ENCODE results near the gene SCARB2.
"Not testable (repeated sequence)": the region's sequence is repeated elsewhere in the genome, so short reads cannot be mapped to it uniquely, and the experiment has no call there.

SCARB2 gene, protein sequence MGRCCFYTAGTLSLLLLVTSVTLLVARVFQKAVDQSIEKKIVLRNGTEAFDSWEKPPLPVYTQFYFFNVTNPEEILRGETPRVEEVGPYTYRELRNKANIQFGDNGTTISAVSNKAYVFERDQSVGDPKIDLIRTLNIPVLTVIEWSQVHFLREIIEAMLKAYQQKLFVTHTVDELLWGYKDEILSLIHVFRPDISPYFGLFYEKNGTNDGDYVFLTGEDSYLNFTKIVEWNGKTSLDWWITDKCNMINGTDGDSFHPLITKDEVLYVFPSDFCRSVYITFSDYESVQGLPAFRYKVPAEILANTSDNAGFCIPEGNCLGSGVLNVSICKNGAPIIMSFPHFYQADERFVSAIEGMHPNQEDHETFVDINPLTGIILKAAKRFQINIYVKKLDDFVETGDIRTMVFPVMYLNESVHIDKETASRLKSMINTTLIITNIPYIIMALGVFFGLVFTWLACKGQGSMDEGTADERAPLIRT

DNA sequence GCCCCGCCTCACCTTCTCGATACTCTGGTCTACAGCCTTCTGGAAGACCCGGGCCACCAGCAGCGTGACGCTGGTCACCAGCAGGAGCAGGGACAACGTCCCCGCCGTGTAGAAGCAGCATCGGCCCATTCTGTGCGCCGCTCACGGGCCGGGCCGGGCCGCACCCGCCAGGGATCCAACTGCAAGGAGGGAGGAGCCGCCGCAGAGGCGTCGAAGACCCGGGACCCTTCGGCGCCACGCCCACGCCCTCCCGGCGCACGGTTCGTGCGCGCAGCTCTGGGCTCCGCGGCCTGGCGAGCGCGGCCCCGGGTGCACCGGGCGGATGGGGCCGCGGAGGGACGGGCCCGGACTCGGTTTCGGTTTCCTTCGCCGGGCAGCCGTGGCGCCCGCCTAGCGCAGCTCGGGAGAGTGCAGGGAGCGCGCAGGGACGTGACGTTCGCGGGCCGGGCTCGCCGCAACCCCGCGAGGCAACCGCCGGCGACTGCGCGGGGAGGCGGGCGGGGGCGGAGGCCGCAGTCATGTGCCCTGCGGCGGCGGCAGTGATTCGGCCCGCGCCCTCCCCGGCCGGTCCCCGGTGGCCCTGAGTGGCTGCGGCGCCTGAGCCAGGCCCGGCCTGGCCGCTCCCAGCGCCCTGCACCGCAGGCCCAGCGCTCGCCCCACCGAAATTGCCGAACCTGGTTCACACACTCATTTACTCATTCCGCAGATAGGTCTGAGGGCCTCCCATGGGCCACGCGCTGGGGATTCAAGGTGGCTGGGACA is at the start of gene SCARB2:
TSS of gene SCARB2 (minus strand) at position 410 of the 762 bp plus-strand sequence. CDS start at position 129, 281 bp downstream.
- Mint-ChIP-seq H3K9me3 (no peaks in the 10 kb centered on the region), H3K4me1 (ENCODE audit: low read depth) (peaks cover 46% of the 10 kb centered on the region), H3K27ac (peak within 1 kb of the TSS; percentile 83), H3K27me3 (no peaks in the 10 kb centered on the region), H3K36me3 (ENCODE audit: low read depth) (no peaks in the 10 kb centered on the region), H3K4me3 (peak within 1 kb of the TSS; percentile 75)
- DNase-seq = peak; percentile 80

DNA sequence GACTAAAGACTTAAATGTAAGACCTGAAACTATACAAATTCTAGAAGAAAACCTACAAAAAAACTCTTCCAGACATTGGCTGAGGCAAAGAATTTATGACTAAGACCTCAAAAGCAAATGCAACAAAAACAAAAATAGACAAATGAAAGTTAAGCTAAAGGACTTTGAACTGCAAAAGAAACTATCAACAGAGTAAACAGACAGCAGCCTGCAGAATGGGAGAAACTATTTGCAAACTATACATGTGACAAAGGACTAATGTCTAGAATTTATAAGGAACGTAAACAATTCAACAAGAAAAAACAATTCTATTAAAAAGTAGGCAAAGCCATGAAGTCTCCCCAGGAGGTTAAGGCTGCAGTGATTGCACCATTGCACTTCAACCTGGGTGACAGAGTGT is 46.9 kb upstream of the SCARB2 start:
- H3K27me3 Mint-ChIP-seq = peaks cover 13% of the 10 kb centered on the region
- no peak overlapping the region for H3K4me3 Mint-ChIP-seq
- no peaks in the 10 kb centered on the region for H3K36me3 Mint-ChIP-seq (ENCODE audit: low read depth)
- no peaks in the 10 kb centered on the region for H3K4me1 Mint-ChIP-seq (ENCODE audit: low read depth)
- no peaks in the 10 kb centered on the region for H3K9me3 Mint-ChIP-seq
- H3K27ac Mint-ChIP-seq = no peak overlapping the region
- DNase-seq = no peak

DNA sequence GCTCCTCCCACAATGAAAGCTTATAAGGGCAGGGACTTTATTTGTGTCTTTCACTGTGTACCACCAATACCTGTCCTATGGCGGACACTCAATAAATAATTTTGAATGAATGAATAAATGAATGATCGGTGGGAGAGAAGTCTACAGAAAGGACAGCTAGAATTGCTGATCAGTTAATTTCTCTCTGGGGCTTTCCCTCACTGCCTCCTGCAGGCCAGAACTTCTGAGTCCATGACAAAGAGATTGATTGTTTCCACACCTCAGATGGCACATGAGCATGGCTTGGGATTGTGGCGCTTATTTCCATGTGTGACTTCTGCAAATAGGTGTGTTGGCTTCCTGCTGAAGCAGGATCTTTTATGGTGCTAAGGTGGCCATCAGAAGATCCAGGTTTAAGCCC is 44.2 kb upstream of the SCARB2 start:
- Mint-ChIP-seq H3K27ac (no peak overlapping the region), H3K4me3 (no peak overlapping the region), H3K4me1 (ENCODE audit: low read depth) (no peaks in the 10 kb centered on the region), H3K9me3 (no peaks in the 10 kb centered on the region), H3K36me3 (ENCODE audit: low read depth) (no peaks in the 10 kb centered on the region), H3K27me3 (peaks cover 34% of the 10 kb centered on the region)
- no peak for DNase-seq

DNA sequence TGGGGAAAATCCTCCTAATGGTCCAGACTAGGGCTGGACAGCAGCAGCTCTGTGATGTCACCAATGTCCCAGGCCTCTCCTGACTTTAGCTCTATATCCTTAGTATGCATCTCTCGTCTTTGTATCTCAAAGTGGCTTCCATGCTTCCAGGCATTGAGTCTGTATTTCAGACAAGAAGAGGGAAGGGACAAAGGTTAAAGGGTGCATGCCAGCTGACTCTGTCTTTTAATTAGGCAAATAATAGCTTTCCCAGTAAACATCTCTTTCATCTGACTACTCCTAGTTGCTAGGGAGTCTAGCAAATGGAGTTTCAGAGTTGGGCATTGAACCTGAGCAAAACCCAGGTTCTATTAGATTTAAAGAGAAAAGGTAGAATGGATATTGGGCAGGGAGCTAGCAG is 43.3 kb upstream of the SCARB2 start:
- H3K4me3 Mint-ChIP-seq = no peak overlapping the region
- H3K4me1 Mint-ChIP-seq (ENCODE audit: low read depth) = no peaks in the 10 kb centered on the region
- H3K27me3 Mint-ChIP-seq = peaks cover 42% of the 10 kb centered on the region
- H3K9me3 Mint-ChIP-seq = no peaks in the 10 kb centered on the region
- H3K27ac Mint-ChIP-seq = no peak overlapping the region
- DNase-seq = no peak
- no peaks in the 10 kb centered on the region for H3K36me3 Mint-ChIP-seq (ENCODE audit: low read depth)

DNA sequence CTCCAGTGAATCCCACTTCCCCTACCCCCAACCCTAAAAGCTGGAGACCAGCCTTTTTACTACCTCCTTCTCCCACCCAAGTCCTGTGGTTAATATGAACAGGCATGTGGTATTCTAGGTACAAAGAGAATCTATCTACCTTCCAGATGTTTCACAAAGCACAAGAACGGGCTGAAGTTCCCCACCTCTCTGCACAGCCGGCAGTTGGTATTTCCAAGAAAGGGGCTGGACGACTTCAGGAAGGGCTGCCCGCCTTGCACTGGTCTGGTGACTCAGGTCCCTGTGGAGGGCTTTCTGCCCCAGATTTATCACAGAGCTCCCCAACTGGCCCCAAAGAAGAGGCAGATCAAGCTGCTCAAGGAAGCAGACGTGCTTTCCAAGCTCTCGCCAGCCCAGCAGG is 42.4 kb upstream of the SCARB2 start:
- no peak overlapping the region for H3K27ac Mint-ChIP-seq
- peaks cover 47% of the 10 kb centered on the region for H3K27me3 Mint-ChIP-seq
- H3K9me3 Mint-ChIP-seq = no peaks in the 10 kb centered on the region
- no peaks in the 10 kb centered on the region for H3K36me3 Mint-ChIP-seq (ENCODE audit: low read depth)
- no peak for DNase-seq
- H3K4me3 Mint-ChIP-seq = no peak overlapping the region
- H3K4me1 Mint-ChIP-seq (ENCODE audit: low read depth) = peaks cover 4% of the 10 kb centered on the region

DNA sequence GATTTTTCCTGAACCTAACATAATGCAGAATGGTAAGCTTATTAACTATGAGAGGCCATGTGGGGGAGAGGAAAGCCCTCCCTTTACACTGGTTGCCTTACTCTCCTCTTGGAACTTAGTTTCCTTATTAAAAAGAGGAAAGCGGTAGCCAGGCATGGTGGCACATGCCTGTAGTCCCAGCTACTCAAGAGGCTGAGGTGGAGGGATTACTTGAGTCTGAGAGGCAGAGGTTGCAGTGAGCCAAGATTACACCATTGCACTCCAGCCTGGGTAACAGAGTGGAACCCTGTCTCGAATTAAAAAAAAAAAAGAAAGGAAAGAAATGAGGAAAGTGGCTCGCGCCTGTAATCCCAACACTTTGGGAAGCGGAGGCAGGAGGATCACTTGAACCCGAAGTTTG is 39.9 kb upstream of the SCARB2 start:
- no peaks in the 10 kb centered on the region for H3K36me3 Mint-ChIP-seq (ENCODE audit: low read depth)
- no peaks in the 10 kb centered on the region for H3K9me3 Mint-ChIP-seq
- H3K27me3 Mint-ChIP-seq = peaks cover 63% of the 10 kb centered on the region
- no peak for DNase-seq
- no peak overlapping the region for H3K4me3 Mint-ChIP-seq
- no peak overlapping the region for H3K27ac Mint-ChIP-seq
- peaks cover 8% of the 10 kb centered on the region for H3K4me1 Mint-ChIP-seq (ENCODE audit: low read depth)

DNA sequence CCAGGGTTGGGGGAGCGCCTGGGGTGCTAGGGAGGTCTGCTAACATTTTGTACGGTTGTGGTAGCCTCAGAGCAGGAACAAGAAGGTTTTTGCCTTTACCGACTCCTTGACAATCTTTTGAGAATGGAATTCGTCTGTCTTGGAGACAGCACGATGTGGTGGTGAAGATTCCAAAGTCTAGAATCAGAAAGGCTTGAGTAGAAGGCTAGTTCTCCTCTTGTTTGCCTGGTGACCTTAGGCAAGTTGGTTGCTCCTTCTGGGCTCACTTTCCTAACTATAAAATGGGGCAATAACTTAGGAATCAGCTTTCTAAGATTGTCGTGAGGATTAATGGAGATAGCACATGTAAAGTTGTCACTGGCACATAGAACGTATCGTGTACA is 38.6 kb upstream of the SCARB2 start:
- Mint-ChIP-seq H3K36me3 (ENCODE audit: low read depth) (no peaks in the 10 kb centered on the region), H3K9me3 (no peaks in the 10 kb centered on the region), H3K4me3 (no peak overlapping the region), H3K27me3 (peaks cover 71% of the 10 kb centered on the region), H3K4me1 (ENCODE audit: low read depth) (peaks cover 8% of the 10 kb centered on the region), H3K27ac (no peak overlapping the region)
- DNase-seq = no peak

DNA sequence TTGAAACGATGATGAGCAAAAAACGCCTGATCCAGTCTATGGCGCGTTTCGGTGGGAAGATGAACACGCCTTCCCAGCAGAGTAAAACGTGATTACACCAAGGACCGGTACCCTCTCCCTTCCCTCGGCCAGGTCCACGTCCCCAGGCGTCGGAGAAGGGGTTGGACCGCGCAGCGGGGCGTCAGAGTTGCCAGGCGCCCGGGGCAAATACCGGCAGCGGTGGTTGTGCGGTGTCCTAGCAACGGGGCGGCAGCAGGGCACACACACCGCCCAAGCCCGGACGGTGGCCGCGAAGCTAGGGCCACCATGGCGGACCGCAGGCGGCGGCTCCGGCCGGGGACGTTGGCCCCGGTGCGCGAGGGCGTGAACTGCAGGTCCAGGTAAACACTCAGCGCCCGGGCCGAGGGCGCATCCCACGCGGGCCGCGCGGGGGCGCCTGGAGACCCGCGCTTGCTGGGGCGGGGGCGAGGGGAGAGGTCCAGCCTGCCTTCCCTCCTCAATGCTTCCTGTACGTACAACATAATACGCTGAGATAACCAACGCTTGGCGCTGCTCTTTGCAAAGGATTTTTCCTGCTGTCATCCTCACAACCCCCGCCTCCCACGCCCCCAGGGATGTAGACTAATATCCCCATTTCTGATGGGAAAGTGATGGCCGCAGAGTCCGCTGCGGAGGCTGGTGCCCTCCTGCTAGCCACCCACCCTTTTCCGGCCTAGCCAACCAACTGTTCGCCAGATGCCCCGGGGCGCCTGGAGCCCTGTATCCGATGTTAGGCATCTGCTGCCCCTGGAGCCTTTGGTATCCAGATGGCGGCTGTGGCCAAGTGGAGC is 38.0 kb upstream of the SCARB2 start, which contains the start of gene FAM47E:
TSS of gene FAM47E (plus strand) at position 281 of the 830 bp plus-strand sequence. CDS start at position 307, 26 bp downstream.
- Mint-ChIP-seq H3K4me1 (ENCODE audit: low read depth) (peaks cover 8% of the 10 kb centered on the region), H3K4me3 (peak within 1 kb of the TSS; percentile 72), H3K36me3 (ENCODE audit: low read depth) (no peaks in the 10 kb centered on the region), H3K27ac (no peak within 1 kb of the TSS), H3K9me3 (no peaks in the 10 kb centered on the region), H3K27me3 (peaks cover 73% of the 10 kb centered on the region)
- peak; percentile 53 for DNase-seq

DNA sequence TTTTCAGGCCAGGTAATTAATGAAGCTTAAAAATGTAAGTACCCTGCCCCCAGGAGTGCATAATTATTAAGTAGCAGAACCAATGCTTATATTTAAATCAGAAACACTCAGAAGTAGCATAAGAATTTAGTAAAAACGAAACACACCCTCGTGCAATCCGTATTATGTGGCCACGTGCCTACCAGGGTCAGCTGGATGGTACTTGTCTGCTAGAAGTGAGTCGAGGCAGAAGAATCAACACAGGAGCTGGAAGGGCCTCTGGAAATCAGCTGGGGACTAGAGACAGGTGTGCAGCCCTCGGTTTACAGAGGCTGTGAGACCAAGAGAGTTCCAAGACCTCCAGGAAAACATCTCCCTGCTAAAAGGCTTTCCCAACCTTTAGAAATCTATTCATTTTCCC is 37.3 kb upstream of the SCARB2 start:
- Mint-ChIP-seq H3K27ac (no peak overlapping the region), H3K4me1 (ENCODE audit: low read depth) (peaks cover 8% of the 10 kb centered on the region), H3K9me3 (no peaks in the 10 kb centered on the region), H3K36me3 (ENCODE audit: low read depth) (no peaks in the 10 kb centered on the region), H3K27me3 (peaks cover 70% of the 10 kb centered on the region), H3K4me3 (peak overlapping the region; percentile 72)
- DNase-seq = no peak

DNA sequence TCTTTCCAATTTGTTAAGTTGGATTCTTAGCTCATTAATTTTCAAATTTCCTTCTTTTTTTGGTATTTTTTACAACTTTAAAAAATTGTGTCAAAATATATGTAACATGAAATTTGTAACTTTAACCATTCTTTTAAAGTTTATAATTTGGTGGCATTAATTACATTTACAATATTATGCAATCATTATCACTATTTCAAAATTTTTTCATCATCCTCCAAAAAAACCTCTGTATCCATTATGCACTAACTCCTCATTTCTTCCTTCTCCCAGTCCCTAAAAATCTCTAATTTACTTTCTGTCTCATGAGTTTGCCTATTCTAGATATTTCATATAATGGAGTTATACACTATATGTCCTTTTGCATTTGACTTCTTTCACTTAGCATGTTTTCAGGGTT is 33.2 kb upstream of the SCARB2 start:
- no peak overlapping the region for H3K27ac Mint-ChIP-seq
- no peak for DNase-seq
- H3K9me3 Mint-ChIP-seq = no peaks in the 10 kb centered on the region
- peaks cover 60% of the 10 kb centered on the region for H3K27me3 Mint-ChIP-seq
- H3K4me1 Mint-ChIP-seq (ENCODE audit: low read depth) = peaks cover 8% of the 10 kb centered on the region
- H3K36me3 Mint-ChIP-seq (ENCODE audit: low read depth) = no peaks in the 10 kb centered on the region
- H3K4me3 Mint-ChIP-seq = no peak overlapping the region

DNA sequence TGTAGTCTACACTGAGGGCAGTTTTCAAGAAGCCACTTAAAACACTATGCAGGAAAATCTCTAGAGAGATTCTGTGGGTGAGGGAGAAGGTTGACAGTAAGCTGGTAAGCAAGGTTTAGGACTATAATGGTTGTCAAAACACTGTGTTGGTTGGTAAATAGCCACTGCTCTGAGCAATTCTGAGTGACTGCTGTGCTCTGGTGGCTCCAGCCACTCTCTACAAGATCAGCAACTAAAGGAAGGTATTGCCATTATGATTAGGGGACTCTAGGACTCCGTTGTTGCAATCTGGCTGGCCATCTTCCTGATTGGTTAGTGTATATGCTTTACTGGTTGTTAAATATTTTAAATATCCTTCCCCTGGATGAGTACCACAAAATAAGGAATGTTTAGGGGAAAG is 32.4 kb upstream of the SCARB2 start:
- Mint-ChIP-seq H3K4me3 (no peak overlapping the region), H3K36me3 (ENCODE audit: low read depth) (no peaks in the 10 kb centered on the region), H3K4me1 (ENCODE audit: low read depth) (peaks cover 4% of the 10 kb centered on the region), H3K27me3 (peaks cover 54% of the 10 kb centered on the region), H3K27ac (no peak overlapping the region), H3K9me3 (peaks cover 3% of the 10 kb centered on the region)
- no peak for DNase-seq

DNA sequence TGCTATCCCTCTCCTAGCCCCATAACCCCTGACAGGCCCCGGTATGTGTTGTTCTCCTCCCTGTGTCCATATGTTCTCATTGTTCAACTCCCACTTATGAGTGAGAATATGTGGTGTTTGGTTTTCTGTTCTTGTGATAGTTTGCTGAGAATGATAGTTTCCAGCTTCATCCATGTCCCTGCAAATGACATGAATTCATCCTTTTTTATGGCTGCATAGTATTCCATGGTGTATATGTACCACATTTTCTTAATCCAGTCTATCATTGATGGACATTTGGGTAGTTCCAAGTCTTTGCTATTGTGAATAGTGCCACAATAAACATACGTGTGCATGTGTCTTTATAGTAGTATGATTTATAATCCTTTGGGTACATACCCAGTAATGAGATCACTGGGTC is 30.3 kb upstream of the SCARB2 start:
- H3K9me3 Mint-ChIP-seq = peaks cover 20% of the 10 kb centered on the region
- not testable (repeated sequence) for H3K4me1 Mint-ChIP-seq (ENCODE audit: low read depth); H3K4me3 Mint-ChIP-seq; H3K36me3 Mint-ChIP-seq (ENCODE audit: low read depth); H3K27ac Mint-ChIP-seq; DNase-seq
- peaks cover 38% of the 10 kb centered on the region for H3K27me3 Mint-ChIP-seq

DNA sequence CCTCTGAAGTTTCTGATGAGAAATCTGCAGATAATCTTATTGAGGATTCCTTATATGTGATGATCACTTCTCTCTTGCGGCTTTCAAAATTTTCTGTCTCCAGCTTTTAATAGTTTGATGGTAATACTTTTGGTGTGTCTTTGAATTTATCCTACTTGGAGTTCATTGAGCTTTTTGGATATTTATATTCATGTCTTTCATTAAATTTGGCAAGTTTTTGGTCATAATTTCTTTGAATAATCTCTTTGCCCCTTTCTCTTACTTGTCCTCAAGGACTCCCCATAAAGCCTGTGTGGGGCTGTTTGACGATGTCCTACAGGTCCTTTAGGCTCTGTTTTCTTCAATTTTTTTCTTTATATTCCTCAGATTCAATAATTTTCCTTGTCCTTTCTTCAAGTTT is 26.6 kb upstream of the SCARB2 start:
- peaks cover 26% of the 10 kb centered on the region for H3K9me3 Mint-ChIP-seq
- H3K36me3 Mint-ChIP-seq (ENCODE audit: low read depth) = no peaks in the 10 kb centered on the region
- no peak for DNase-seq
- H3K4me1 Mint-ChIP-seq (ENCODE audit: low read depth) = no peaks in the 10 kb centered on the region
- no peak overlapping the region for H3K4me3 Mint-ChIP-seq
- no peak overlapping the region for H3K27ac Mint-ChIP-seq
- H3K27me3 Mint-ChIP-seq = peaks cover 21% of the 10 kb centered on the region

DNA sequence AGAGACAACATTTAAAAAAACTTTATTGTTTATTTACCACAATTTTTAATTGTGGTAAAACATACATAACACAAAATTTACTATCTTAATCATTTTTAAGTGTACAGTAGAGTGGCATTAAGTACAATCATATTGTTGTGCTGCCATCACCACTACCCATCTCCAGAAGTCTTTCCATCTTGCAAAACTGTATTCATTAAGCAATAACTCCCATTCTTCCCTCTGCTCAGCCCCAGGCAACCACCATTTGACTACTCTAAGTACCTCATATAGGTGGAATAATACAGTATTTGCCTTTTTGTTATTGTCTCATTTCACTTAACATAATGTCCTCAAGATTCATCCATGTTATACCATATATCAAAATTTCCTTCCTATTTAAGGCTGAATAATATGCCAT is 25.1 kb upstream of the SCARB2 start:
- Mint-ChIP-seq H3K36me3 (ENCODE audit: low read depth) (no peaks in the 10 kb centered on the region), H3K27ac (no peak overlapping the region), H3K4me1 (ENCODE audit: low read depth) (no peaks in the 10 kb centered on the region), H3K4me3 (no peak overlapping the region), H3K27me3 (peaks cover 11% of the 10 kb centered on the region), H3K9me3 (peaks cover 26% of the 10 kb centered on the region)
- no peak for DNase-seq
